ENCODE results near the gene HSF5.
"Not testable (repeated sequence)": the region's sequence is repeated elsewhere in the genome, so short reads cannot be mapped to it uniquely, and the experiment has no call there.

The HSF5 gene

DNA sequence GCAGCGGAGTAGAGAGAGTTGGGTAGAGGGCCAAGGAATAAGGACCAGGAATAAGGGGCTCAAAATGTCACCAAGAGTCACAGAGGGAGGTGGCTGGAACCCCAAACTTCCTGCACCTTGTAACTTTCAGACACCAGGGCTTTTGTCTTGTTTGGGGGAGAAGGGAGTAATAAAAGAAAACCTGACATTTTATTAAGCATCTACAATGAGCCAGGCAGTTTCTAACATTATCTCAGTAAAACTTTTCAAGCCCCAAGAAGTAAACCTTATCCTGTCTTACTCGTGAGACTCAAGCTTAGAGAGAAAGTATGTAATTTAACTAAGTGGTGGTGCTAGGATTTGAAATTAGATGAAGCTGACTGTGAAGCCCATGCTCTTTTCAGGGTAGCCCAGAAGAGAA lies 27.1 kb upstream of the HSF5 start:
- DNase-seq: no peak

DNA sequence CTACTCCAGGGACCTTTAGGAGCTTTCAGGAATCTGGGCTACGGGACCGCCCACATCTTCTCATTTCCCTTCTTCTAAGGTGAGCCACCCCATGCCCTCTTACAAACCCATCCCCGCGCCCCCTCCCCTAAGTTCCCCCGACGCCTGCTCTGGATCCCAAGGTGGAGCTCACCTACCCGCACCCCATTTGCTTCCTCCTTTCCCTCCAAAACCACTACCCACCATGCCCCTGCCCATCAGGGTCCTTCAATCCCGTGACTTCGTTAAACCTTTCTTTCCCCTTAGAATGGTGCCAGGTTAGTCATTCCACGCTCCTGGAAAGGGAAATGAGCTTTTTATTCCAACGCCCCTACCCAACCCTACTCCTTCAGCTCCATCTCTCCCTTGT lies 26.6 kb upstream of the HSF5 start:
- no peak for DNase-seq

DNA sequence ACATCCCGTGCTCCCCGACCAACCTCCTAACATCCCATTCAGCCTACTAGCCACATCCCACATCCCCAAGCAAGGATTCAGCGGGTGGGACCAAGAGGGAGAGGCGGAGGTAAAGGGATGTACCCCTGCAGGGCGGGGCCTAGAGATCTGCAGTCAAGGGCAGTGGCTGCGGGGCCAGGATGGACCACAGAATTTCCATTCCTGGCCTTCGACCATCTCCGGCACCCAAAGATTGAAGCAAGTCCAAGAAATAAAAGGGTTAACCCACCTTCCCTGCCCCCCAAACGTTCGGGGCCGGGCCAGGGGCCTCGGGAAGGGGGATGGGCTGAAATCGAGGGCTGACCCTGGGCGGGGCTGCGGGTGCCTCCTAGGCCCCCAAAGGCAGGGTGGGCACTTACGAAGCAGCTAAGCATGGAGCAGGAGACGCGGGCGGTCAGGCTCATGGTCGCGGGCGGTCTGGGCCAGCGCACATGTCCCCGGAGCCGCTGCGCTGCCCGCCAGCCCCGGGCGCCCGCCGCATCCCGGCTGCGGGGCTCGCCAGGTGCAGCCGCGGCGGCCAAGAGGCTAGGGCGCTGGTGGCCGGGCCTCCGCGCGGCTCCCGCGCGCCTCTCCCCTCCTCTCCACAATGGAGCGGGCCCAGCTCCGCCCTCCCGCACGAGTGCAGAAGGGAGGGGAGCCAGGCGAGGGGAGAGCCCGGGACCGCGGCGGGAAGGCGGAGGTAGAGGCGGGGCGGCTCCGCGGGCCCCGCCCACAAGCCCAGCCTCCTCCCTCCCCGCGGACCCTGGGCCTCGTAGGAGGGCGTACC lies 26.0 kb upstream of the HSF5 start, which contains the start of gene MTMR4:
Gene MTMR4 (minus strand): TSS at position 674 of the 805 bp plus-strand sequence. CDS start 231 bp downstream, at position 443.
- peak; percentile 60 to 76 (median 73) for DNase-seq

DNA sequence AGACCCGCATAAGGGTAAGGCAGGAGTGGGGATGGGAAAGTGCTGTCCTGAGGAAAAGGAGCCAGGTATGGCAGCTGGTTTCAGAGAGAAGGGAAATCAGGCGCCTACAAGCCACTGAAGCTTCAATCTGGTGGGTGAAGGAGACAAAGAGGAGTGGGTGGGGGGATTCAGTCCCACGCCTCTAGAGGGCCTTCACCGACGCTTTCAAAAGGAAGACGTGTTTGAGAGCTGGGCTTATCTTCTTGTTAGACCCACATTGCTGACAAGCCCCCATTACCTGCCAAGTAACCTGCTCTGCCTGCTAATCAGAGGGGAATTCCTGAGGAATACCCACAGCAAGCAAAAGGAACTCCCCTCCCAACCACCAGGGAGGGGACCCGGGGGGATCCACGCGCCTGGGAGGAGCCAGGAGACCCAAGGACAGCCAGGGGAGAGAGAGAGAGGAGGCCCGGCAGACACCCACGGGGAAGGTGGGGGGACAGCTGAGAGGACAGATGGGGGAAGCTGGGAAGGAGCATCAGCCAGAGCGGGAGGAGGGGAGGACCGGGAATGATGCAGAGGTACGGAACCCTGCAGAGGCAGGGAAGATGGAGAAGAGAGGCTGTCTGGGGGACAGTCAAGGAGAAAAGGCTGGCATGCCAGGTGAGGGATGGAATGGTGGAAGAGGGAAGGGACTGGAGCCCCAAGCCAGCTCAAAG lies 25.2 kb upstream of the HSF5 start:
- DNase-seq: no peak

DNA sequence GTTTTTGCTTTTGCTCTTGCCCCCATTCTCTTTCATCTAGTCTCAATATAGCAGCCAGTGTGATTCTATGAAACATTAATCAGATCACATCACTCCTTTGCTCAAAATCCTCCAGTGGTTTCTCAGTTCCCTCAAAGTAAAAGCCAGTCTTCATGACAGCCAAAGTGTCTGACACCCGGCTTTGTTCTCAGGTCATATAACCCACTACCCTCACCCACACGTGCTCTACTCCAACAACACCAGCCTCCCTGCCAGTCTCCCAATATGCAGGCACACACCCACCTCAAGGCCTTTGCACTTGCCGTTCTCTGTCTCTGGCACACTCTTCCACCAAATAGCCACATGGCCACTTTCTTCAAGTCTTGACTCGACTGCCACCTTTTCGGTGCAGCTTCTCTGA lies 21.9 kb upstream of the HSF5 start:
- DNase-seq: no peak

DNA sequence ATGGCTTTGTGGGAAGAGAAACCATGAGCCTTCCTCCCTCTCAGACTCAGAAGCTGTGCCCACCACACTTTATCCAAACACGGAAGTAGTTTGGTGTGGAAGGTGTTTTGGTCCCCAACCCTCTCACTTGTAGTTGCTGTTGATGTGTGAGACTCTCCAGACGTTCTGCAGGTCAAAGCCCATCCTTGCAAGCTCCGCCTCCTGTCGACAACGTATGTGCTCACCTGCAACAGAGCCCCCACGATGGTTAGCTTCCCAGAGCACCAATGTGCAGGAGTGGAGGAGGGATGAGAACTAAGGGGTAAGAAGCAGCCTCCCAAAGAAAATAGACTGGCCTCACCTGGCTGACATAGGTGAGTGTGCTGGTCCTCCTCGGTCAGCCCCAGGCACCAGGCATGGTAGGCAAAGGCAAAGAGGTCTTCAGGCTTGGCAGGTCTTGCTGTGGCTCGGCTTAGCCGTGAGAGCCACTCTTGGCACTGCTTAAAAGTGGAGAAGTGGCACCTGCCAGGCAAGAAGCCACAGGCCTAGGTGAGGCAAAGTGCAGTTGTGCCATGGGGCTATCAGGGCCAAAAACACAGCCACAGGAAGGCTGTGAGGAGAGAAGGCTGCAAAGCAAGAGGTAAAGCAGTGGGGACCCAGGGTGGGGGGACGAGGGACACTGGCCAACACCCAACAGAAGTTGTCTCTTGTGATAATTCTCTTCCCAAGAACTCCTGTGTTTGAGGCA lies 20.3 kb upstream of the HSF5 start:
- DNase-seq: no peak

DNA sequence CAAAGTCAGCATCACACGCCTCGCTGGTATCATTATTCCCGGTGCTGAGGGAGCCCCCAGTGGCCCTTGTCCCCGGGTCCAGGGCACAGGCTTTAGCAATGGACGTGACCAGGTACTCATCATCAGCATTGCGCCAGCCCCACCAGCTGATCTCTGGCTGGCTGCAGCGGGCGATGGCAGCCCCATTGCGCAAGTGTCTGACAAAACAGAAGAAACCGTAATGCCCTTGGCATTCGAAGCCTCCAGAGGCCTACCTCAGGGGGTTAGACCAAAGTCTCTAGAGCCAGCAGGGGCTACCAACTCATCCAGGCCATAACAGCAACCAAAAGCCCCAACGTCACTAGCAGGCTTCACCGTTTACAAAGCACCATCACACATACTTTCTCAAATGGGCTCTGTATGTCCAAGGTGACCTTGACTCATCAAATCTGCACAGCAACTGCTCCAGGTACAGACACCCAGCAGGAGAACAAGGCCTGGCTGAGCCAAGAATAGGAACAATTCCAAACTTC lies 19.0 kb upstream of the HSF5 start:
- DNase-seq: no peak

DNA sequence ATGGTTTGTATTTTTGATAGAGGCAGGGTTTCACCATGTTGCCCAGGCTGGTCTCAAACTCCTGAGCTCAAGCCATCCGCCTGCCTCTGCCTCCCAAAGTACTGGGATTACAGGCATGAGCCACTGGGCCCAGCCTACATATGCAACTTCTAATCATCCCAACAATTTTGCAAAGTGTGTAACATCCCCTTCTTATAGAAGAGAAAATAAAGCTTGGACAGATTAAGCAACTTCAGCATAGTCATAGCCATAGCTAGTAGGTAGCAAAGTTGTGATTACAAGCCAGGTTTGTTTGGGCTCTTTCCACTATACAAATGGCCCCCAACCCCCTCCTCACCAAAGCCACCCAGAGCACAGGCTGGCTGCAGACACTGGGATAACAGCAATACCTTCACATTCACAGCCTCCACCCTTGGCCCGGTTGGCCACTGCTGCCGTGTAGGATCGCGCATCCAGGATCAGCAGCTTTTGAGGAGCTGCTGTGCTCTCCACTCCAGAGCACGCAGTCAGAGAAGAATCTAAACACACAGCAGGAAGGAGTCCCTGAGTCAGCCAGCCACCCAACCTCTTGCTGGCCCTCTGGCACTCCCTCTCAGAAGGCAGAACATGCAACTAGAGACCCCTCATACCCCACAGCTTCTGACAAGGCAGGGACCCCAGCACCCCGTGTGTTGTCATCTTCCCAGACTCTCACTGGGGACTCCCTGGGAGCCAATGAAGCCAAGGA lies 18.3 kb upstream of the HSF5 start:
- no peak for DNase-seq

DNA sequence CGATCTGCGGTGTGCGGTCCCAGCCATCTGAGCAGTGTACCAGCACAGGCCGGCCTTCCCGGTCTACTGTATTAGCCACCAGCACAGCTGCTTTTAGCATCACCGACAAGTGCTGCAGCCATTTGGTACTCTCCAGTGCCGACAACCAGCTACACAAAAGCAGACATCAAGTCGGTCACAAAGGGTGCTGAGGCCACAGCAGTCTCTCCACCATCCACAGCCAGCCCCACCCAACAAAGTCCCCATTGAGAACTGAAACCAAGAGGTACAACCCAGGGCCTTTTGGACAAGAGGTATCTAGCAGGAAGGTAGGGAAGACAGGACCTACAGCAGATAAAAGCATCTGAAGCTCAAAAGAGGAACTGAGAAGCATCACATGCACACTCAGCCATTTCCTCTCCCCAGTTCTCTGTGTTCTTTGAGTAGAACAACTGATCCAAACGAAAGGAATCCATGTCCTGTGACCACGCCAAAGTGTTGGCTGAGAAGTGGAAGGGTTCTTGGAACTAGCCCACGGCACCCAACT lies 16.7 kb upstream of the HSF5 start:
- DNase-seq: no peak

DNA sequence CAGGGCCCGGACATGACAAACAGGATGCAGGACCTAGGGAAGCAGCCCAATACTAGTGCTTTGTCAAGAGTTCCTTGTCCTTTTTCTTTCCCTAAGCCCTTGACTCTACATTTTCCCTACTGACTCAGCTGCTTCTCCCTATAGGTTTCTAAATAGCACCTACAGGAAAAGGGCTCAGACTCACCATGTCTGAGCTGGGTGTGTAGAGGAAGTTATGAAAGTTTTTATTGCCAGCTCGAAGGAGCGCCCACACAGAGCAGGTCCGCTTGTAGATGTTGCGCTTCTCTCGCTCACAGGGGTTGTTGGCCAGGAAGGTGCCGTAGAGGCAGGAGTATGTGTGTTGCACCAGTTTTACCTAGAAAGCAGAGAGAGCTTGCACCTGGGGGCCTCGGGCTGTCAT lies 15.7 kb upstream of the HSF5 start:
- no peak for DNase-seq

DNA sequence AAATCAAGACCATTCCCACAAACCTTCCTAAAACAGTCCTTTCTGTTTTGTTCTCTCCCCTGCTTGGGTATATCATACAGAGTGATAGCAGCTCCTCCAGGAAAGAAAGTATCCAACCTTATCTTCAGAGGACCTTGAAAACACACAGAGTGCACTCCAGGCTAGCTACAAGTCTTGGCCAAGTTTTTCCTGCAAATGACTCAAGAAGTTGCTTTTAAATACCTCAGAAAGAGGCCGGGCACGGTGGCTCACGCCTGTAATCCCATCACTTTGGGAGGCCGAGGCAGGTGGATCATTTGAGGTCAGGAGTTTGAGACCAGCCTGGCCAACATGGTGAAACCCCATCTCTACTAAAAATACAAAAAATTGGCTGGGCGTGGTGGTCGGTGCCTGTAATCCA lies 14.9 kb upstream of the HSF5 start:
- DNase-seq: not testable (repeated sequence)

DNA sequence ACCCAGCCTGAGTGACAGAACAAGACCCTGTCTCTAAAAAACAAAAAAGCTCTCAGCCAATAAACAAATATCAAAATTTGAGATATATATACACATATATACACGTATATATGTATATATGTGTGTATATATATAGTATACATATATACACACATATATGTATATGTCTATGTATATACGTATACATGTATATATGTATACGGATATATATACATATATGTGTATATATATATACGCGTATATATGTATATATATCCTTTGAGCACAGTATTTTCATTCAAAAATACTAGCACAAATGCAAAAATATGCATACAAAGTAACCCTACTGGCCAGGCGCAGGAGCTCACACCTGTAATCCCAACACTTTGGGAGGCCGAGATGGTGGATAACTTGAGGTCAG lies 13.2 kb upstream of the HSF5 start:
- no peak for DNase-seq

DNA sequence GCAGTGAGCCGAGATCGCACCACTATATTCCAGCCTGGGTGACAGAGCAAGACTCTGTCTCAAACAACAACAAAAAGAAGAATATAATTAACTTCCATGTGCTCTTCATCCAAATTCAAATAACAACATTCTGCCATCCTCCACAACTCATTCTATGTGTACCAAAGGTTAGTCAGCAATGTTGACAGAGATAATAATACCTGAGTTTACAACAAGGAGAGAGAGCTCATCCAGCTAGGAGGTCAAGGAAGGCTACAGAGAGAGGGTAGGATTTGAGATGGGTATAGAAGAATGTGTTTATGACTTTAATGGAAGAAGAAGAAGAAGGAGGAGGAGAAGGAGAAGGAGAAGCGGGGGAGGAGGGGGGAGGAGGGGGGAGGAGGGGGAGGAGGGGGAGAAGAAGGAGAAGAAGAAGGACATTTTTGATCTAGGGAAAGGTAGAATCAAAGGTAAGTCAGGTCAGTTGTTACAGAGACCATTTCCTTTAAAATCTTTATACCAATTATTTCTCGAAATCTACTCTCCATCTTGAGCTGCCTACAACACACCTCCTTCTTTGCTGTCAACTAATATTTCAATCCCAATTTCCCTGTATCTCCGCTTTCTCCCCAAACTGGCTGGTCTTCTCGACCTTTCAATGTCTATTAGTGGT lies 10.1 kb upstream of the HSF5 start:
- no peak for DNase-seq

DNA sequence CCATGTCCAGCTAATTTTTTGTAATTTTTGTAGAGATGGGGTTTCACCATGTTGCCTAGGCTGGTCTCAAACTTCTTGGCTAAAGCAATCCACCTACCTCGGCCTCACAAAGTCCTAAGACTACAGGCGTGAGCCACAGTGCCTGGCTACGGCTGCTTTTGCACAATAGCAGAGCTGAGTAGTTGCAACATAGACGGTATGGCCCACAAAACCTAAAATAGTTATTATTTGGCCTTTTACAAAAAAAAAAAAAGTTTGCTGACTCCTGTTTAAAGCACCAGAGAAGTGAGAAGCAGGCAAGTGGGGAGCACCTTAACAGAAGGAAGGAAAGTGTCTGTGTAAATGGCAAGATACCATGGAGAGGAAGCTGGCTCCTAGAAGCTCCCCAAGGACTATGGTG lies 5.3 kb upstream of the HSF5 start:
- DNase-seq: no peak

DNA sequence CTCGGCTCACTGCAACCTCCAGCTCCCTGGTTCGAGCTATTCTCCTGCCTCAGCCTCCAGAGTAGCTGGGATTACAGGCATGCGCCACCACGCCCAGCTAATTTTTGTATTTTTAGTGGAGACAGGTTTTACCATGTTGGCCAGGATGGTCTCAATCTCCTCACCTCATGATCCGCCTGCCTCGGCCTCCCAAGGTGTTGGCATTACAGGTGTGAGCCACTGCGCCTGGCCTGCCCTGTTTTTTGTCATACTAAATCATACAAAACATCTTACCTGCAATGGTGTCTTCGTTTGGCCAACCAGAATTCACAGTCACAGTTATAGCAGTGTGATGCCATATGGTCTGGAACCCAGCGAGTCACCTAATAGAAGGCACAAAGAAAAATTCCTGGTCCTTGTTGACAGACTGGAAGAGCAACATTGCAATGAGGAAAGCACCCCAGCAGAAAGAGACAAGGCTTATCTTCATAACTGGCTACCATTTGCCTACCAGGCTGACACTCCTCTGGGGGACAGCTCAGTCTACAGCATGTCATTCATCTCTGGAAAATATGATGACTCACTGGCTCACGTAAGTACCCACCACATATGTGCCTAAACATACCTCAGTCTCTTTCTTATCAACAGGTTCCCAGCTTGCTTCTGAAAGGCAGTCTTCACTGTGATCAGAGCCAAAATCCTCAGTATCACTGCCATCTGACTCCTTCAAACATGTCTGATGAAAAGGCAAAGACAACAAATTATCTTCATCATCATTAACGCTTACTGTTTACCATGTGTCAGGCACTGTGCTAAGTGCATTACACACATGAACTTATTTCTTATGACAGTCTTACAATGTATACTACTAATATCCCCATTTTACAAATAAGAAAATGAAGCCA lies 4.3 kb upstream of the HSF5 start:
- DNase-seq: peak in 1 of 5 donors; percentile 15

DNA sequence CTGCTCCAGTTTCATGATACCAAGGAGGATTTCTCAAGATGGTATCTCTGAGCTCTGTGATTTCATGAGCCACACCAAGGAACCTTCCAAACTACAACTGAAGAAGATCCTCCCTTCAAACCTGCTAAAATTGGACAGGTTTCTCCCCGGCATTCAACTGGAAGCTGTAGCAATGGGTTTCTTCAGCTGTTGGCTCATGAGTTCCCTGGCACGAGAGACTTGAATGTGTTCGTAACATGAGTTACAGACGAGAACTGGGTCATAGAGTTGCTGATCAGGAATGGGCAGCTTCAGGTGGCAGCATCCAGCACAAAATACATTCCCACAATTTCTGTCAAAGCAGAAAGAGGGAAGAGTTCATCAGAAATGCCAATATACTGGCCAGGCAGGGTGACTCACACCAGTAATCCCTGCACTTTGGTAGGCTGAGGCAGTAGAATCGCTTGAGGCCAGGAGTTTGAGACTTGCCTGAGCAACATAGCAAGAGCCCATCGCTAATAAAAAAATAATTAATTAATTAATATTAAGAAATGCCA lies 3.4 kb upstream of the HSF5 start:
- DNase-seq: no peak

DNA sequence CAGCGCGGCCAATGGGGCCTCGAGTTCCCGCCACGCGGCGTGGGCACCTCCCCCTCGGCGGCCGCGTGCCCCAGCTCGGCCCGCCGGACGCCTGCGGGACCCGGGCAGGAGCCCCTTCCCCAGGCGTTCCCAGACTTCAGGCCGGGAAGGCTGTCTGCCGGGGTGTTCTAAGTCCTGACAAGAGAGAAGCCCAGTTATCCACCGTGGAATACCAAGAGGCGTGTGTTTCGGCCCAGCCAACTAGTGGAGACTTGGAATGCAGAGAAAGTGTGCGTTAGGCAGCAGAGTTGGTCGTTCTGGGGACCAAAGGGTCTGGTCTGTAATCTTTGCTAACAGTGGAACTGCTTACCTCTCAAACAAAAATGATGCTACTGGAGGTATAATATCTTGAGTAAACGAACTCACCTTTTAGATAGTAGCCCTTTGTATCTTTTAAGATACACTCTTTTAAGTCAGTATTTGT lies 251 bp upstream of the HSF5 start:
- DNase-seq: no peak

DNA sequence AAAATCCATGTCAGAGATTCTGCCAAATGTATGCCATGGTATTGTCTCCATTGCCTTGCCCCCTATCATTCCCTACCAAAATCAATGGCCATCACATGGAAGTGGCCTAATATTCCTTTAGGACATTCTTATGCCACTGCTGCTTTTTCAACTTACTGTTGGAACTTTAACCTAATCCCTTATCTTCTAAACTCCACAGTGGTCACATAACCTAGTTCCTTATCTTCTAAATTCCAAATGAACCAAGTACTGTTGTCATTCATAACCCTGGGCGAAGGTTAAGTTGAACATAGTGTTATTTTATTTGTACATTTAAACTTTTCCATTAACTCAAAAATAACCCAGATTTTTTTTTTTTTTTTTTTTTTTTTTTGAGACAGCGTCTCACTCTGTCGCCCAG lies 3.6 kb downstream of the HSF5 start:
- DNase-seq: no peak

DNA sequence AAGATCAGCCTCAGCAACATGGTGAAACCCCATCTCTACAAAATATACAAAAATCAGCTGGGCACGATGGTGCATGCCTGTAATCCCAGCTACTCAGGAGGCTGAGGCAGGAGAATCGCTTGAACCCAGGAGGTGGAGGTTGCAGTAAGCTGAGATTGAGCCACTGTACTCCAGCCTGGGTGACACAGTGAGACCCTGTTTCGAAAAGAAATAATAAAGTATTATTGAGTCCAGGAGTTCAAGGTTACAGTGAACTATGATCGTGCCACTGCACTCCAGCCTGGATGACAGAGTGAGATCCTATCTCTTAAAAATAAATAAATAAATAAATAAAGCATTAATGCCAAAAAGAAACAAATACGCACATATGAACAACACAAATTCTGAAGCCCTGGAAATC lies 6.4 kb downstream of the HSF5 start:
- not testable (repeated sequence) for DNase-seq

DNA sequence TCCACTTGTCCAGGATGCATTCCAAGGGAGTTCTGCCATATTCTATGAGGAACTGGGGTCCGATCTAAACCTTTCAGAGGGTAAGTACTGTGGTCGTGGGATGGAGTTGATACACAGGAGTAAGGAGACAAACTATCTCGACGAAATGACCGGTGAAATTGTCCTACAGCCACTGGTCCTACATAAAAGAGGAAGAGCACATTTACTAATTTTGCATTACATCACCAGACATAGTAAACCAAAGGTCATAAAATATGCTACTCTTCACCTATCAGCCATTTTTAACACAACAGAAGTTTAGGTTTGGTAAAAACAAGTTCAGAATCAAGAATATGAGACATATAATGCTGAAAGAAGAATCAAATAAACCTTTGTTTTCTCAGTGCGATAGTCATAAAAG lies 8.1 kb downstream of the HSF5 start:
- DNase-seq: no peak

DNA sequence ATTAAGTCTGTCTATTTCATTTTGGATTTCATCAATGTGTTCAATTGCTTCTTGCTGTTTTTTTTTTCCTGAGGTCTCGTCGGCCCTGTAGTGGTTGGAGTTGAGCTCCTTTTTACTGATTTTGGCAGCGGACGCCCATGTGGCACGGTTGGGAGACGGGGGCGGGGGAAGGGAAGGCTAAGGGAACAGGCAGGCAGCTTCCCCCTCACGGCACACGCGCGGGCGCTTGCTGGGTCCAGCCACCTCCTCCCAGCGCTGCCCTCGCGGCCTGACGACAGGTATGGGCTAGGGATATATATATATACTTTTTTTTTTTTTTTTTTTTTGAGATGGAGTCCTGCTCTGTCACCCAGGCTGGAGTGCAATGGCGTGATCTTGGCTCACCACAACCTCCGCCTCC lies 11.4 kb downstream of the HSF5 start:
- DNase-seq: no peak
